ENCODE data around the gene PCDH18.
"Not testable (repeated sequence)": the region's sequence is repeated elsewhere in the genome, so short reads cannot be mapped to it uniquely, and the experiment has no call there.

PCDH18 gene

DNA sequence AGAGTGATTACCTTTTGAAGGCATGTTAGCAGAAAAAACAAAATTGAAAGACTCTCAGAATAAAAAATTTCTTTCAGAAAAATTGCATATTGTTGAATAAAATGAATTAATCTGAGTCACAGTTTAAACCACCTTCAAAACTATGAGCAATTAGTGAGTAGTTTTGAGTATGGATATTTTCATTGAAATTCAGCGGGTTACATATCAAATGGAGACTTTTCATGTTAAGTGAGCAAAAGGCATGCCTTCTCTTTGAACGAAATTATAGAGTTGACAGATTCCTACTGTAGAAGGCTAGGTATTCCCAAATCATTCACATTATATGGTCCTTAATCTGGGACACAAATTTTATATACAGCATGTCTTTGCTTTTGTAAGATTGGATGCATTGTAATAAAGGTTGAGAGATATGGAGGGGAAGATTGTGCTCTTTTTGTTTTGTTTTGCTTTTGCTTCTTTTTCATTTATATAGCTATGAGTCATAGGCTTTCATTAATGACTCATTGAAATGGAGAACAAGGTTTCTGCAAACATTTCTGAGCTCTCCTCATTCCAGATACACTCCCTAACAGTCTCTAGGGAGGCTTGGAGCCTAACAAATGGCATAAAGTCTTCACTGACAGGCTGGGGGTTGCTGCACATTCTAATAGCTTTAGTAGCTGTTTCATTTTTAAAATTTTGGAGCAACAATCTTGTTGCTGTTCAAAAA is 21.6 kb downstream of the PCDH18 start:
- no peak overlapping the region for H3K27ac ChIP-seq
- no peak for TF ChIP-seq CTCF (conservative IDR thresholded peaks at IDR 0.05)

GRCh38 chr4:137509855-137510282 is 22.4 kb downstream of the PCDH18 start:
- no peak overlapping the region for H3K27ac ChIP-seq
- no peak for TF ChIP-seq CTCF (conservative IDR thresholded peaks at IDR 0.05)

DNA sequence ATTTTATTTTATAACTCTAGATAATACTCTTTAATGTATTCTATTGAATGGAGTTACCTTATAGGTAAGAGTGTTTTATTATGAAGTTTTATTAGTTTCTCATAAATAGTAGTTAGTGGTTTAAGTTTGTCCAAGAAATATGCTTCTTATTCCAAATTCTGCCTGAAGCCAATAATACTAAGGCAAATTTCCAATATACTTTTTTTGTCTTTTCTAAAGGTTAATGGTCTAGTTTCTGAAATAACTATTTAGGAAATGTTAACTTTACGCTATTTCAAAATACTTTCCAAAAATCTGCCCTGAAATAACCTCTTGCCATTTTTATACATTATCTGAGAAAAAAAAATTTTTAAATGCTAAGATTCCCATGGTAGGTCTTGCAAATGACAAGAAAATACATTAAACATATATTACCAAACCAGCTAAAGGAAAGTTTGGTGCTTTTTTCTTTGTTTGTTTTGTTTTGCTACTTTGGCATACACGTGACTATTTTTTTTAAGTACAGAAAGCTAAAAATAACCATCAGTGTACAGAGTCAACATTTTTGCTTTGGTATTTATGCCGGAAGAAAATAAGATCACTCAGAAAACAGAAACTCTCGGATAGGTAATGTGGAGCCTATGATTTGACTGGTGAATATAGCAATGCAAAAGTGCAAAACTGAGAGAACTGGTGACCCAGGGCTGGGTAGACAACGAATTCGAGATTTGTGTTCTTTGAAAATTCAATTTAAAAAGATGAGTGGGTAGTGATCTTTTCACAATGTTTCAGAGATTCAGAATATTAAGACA is 29.8 kb downstream of the PCDH18 start:
- TF ChIP-seq CTCF (conservative IDR thresholded peaks at IDR 0.05) = no peak
- H3K27ac ChIP-seq = no peak overlapping the region

- not testable (repeated sequence) for H3K27ac ChIP-seq
These were observed 36.0 kb downstream of the PCDH18 start for GRCh38 chr4:137496267-137496666.

DNA sequence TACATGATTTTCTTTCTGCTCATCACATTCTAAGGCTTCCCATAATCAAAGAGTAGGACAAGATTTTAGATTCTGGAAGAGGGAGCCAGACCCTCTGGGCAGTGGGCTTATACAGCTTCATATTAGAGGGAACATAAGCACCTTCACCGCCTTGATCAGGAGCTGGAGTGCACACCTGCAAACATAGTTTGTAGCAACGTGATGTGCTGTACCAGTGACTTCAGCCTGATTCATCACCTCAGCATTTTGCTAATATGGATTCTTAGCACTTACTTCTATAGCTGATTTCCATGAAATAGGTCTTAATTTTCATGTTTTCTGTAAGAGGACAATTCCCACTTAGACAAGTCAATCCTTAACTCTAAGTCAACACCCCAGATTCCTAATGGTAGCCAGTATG is 36.7 kb downstream of the PCDH18 start:
- H3K27ac ChIP-seq = no peak overlapping the region
- TF ChIP-seq CTCF (conservative IDR thresholded peaks at IDR 0.05) = no peak

DNA sequence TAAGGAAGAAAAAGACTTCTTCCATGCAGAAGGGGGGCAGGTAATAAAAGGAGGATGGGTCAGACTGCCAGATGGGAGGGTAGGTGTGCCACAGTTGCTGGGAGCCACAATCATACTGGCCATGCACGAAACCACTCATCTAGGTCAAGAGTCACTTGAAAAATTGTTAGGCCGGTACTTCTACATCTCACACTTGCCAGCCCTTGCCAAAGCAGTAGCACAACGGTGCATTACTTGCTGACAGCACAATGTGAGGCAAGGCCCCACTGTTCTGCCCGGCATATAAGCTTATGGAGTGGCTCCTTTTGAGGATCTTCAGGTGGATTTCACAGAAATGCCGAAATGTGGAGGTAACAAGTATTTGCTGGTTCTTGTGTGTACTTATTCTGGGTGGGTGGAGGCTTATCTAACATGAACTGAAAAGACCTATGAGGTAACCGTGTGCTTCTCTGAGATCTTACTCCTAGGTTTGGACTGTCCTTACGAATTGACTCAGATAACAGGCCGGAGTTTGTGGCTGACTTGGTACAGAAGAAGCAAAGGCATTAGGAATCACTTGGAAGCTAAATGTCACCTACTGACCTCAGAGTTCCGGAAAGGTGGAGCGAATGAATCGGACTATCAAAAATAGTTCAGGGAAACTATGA is 48.9 kb downstream of the PCDH18 start:
- H3K27ac ChIP-seq = not testable (repeated sequence)

DNA sequence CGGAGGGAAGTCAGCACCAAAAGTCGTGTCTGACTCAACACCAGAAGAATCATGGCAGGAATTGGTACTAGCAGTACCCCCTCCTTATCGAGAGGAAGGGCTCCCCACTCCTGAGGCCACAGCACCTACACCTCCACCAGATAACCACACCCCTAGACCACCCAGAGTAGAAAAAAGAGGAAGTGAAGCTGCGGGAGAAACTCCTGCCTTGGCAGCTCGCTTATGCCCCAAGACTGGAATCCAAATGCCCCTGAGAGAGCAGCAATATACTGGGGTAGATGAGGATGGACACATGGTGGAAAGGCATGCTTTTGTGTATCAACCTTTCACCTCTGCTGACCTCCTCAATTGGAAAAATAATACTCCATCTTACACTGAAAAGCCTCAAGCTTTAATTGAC is 52.6 kb downstream of the PCDH18 start:
- H3K27ac ChIP-seq = not testable (repeated sequence)

DNA sequence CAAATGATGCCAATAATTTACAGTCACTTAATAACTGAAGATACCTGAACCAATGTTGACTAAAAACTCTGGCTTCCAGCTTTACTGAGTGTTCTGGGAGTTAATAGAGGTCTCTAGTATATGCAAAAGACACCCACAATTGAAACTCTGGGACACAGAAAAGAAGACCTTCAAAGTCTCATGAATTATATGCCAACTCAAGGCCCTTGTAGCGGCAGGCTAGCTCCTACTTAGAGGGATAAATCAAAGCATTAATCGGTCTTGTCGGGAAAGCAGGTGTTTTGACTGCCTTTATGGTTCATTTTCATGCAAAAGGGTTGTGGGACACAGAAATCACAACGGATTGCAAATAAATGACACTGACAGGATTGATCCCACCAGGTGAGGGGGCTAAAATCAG is 55.9 kb downstream of the PCDH18 start:
- no peak for TF ChIP-seq CTCF (conservative IDR thresholded peaks at IDR 0.05)
- no peak overlapping the region for H3K27ac ChIP-seq

DNA sequence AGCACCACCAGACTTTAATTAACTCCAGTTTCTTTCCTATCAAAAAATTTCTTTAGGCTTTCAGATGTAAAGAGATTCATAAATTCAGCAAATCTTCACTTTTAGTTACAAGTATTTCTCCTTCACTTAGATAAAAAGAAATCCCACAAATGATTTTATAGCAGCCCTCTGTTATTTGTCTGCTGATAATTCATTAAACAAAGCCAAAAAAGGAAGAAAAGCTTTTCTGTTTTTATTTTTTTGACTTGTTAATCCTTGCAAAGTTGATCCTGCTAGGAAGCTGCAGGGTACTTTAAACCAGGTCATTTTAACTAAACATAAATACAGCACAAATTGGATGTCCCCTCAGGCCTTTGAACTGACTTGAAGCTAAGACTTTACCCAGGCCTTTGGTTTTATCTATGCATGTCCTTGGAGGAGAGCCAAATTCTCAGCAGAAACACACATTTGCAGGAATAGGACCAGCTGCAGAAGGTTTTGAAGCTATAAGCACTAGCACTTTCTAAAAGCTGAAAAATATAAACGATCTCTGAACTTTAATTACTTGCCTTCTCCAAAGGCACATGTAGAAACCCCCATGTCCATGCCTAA is 57.5 kb downstream of the PCDH18 start:
- H3K27ac ChIP-seq = no peak overlapping the region
- TF ChIP-seq CTCF (conservative IDR thresholded peaks at IDR 0.05) = no peak

Data from VCaP (cell line).